IMR-90 (cell line): Measurements from ENCODE around the gene TMA7. TPM values are rescaled to one million over a fixed set of nuclear protein-coding genes. Genes with fewer than 3 reads are reported as not detected.

Experiments used
- ATAC-seq: fragments of 200-7000 bp; cut with Tn5 transposase; 2 replicates; pipeline ENCODE4 v1.9.1; 2020; ENCODE audit warnings: low read depth, mild to moderate bottlenecking, moderate library complexity
- BruUV-seq: library from RNA; stranded (reverse); fragments of 400-500 nt; replicated peaks from 2 replicates; lab custom pipeline; 2021; lab: Mats Ljungman, UMichigan
- CTCF ChIA-PET: fragments of 300-600 bp; formaldehyde crosslinking; extraction: SDS; loops from one replicate; lab custom pipeline; 2021; ENCODE audit warnings: antibody characterized with exemption; lab: Yijun Ruan, JAX
- POLR2A ChIA-PET: fragments of 300-600 bp; sonication (Branson Sonifier 250); formaldehyde crosslinking; loops from one replicate; lab custom pipeline; 2022; ENCODE audit warnings: antibody characterized with exemption; ENCODE audit not compliant: unreplicated experiment; lab: Charles Lee
- DNase-seq: peaks from one replicate; pipeline ENCODE4 v3.0.0; 2013
- H2AFZ ChIP-seq: replicated peaks from 2 replicates; pipeline ENCODE3; 2013; ENCODE audit warnings: low read length, mild to moderate bottlenecking; ENCODE audit not compliant: poor library complexity
- H2AK5ac ChIP-seq: 2 replicates; pipeline ENCODE4 v1.6.1; 2013; ENCODE audit warnings: low read depth, low read length, inconsistent platforms
- H2AK9ac ChIP-seq: replicated peaks from 2 replicates; pipeline ENCODE3; 2013; ENCODE audit warnings: mild to moderate bottlenecking, low read depth, low read length, moderate library complexity; ENCODE audit not compliant: poor library complexity
- H2BK120ac ChIP-seq: 2 replicates; pipeline ENCODE4 v1.6.1; 2013; ENCODE audit warnings: low read depth, low read length, inconsistent platforms
- H2BK15ac ChIP-seq: 3 replicates; pipeline ENCODE4 v1.6.1; 2013; ENCODE audit warnings: low read depth, low read length, inconsistent platforms
- H2BK20ac ChIP-seq: 2 replicates; pipeline ENCODE4 v1.6.1; 2013; ENCODE audit warnings: low read depth, mild to moderate bottlenecking, inconsistent platforms, low read length, moderate library complexity
- H2BK5ac ChIP-seq: 2 replicates; pipeline ENCODE4 v1.6.1; 2013; ENCODE audit warnings: mild to moderate bottlenecking, low read depth, low read length, inconsistent platforms; ENCODE audit not compliant: poor library complexity, severe bottlenecking
- H3K14ac ChIP-seq: replicated peaks from 2 replicates; pipeline ENCODE4 v1.6.1; 2013; ENCODE audit warnings: low read depth, low read length, inconsistent platforms
- H3K18ac ChIP-seq: 2 replicates; pipeline ENCODE4 v1.6.1; 2013; ENCODE audit warnings: low read depth, low read length, control low read depth
- H3K23ac ChIP-seq: 2 replicates; pipeline ENCODE4 v1.6.1; 2013; ENCODE audit warnings: low read depth, low read length, inconsistent platforms
- H3K27ac ChIP-seq: 2 replicates; pipeline ENCODE4 v1.5.1; 2013; ENCODE audit warnings: mild to moderate bottlenecking, control low read depth, low read length; ENCODE audit not compliant: insufficient read depth
- H3K27me3 ChIP-seq: 2 replicates; pipeline ENCODE4 v1.6.1; 2013; ENCODE audit warnings: low read length; ENCODE audit not compliant: control insufficient read depth, insufficient read depth
- H3K36me3 ChIP-seq: 2 replicates; pipeline ENCODE4 v1.6.1; 2013; ENCODE audit warnings: low read length, mixed read lengths; ENCODE audit not compliant: control insufficient read depth, insufficient read depth
- H3K4ac ChIP-seq: 2 replicates; pipeline ENCODE4 v1.6.1; 2013; ENCODE audit warnings: low read depth, low read length, inconsistent platforms
- H3K4me1 ChIP-seq: 2 replicates; pipeline ENCODE4 v1.6.1; 2013; ENCODE audit warnings: low read length, mixed read lengths; ENCODE audit not compliant: control insufficient read depth, insufficient read depth
- H3K4me2 ChIP-seq: 2 replicates; pipeline ENCODE4 v1.6.1; 2013; ENCODE audit warnings: low read depth, mild to moderate bottlenecking, control low read depth, low read length, moderate library complexity
- H3K4me3 ChIP-seq: 2 replicates; pipeline ENCODE4 v1.5.1; 2013; ENCODE audit warnings: low read depth, mild to moderate bottlenecking, control low read depth, low read length, moderate library complexity; ENCODE audit not compliant: insufficient read depth
- H3K56ac ChIP-seq: 2 replicates; pipeline ENCODE4 v1.6.1; 2013; ENCODE audit warnings: low read length, inconsistent platforms; ENCODE audit not compliant: insufficient read depth; ENCODE audit errors: extremely low read depth
- H3K79me1 ChIP-seq, 2 experiments: 2 replicates each; pipeline ENCODE4 v1.6.1; 2013; ENCODE audit warnings: low read length in 2 of 2, inconsistent platforms in 1 of 2, low read depth in 1 of 2
- H3K9ac ChIP-seq: 2 replicates; pipeline ENCODE4 v1.6.1; 2013; ENCODE audit warnings: low read depth, low read length, control low read depth
- H3K9me1 ChIP-seq: 2 replicates; pipeline ENCODE4 v1.6.1; 2013; ENCODE audit warnings: low read length, inconsistent platforms; ENCODE audit not compliant: insufficient read depth
- H3K9me3 ChIP-seq: 2 replicates; pipeline ENCODE4 v1.6.1; 2013; ENCODE audit warnings: low read length; ENCODE audit not compliant: control insufficient read depth, insufficient read depth
- H4K20me1 ChIP-seq: 2 replicates; pipeline ENCODE4 v1.6.1; 2013; ENCODE audit warnings: low read length, inconsistent platforms; ENCODE audit not compliant: insufficient read depth
- H4K5ac ChIP-seq: 2 replicates; pipeline ENCODE4 v1.6.1; 2013; ENCODE audit warnings: mild to moderate bottlenecking, low read depth, low read length, control low read depth
- H4K8ac ChIP-seq, 2 experiments: 2 replicates each; pipeline ENCODE4 v1.6.1; 2013; ENCODE audit warnings: low read depth in 2 of 2, low read length in 2 of 2, control low read depth in 1 of 2, inconsistent platforms in 1 of 2
- H4K91ac ChIP-seq: 2 replicates; pipeline ENCODE4 v1.6.1; 2013; ENCODE audit warnings: low read depth, low read length, inconsistent platforms; ENCODE audit not compliant: insufficient read depth
- BHLHE40 ChIP-seq: fragments of 150-350 bp; IDR thresholded peaks from 2 replicates; pipeline ENCODE4 v1.6.1; 2016; ENCODE audit warnings: mild to moderate bottlenecking, low read depth, low read length
- CEBPB ChIP-seq: IDR thresholded peaks from 2 replicates; pipeline ENCODE4 v1.6.1; 2012; ENCODE audit warnings: low read depth, low read length, improper control_type of control experiment
- CHD1 ChIP-seq: IDR thresholded peaks from 2 replicates; pipeline ENCODE4 v1.6.1; 2012; ENCODE audit warnings: low read depth, low read length, improper control_type of control experiment
- CTCF ChIP-seq: conservative IDR thresholded peaks from 2 replicates; pipeline ENCODE4 v1.5.1; 2012; ENCODE audit warnings: mild to moderate bottlenecking, low read depth, low read length, improper control_type of control experiment
- ELK1 ChIP-seq: fragments of 150-350 bp; IDR thresholded peaks from 2 replicates; pipeline ENCODE4 v1.6.1; 2016; ENCODE audit warnings: low read depth, mild to moderate bottlenecking, low read length, moderate library complexity, borderline replicate concordance
- FOS ChIP-seq: fragments of 150-350 bp; IDR thresholded peaks from 2 replicates; pipeline ENCODE4 v1.6.1; 2016; ENCODE audit warnings: low read depth, low read length
- MAFK ChIP-seq: IDR thresholded peaks from 2 replicates; pipeline ENCODE4 v1.6.1; 2012; ENCODE audit warnings: low read depth, low read length, improper control_type of control experiment
- MAZ ChIP-seq: IDR thresholded peaks from 2 replicates; pipeline ENCODE4 v1.6.1; 2012; ENCODE audit warnings: low read depth, mild to moderate bottlenecking, low read length, improper control_type of control experiment, moderate library complexity, borderline replicate concordance
- MXI1 ChIP-seq: IDR thresholded peaks from 2 replicates; pipeline ENCODE4 v1.6.1; 2012; ENCODE audit warnings: low read depth, mild to moderate bottlenecking, low read length, moderate library complexity, borderline replicate concordance
- NFE2L2 ChIP-seq: fragments of 150-350 bp; IDR thresholded peaks from 2 replicates; pipeline ENCODE4 v1.6.1; 2016; ENCODE audit warnings: low read depth, mild to moderate bottlenecking, low read length
- POLR2A ChIP-seq: IDR thresholded peaks from 2 replicates; pipeline ENCODE4 v1.6.1; 2012; ENCODE audit warnings: mild to moderate bottlenecking, low read depth, low read length
- RAD21 ChIP-seq: IDR thresholded peaks from 2 replicates; pipeline ENCODE4 v1.6.1; 2012; ENCODE audit warnings: low read length, improper control_type of control experiment
- RCOR1 ChIP-seq: IDR thresholded peaks from 2 replicates; pipeline ENCODE4 v1.6.1; 2012; ENCODE audit warnings: mild to moderate bottlenecking, low read length, improper control_type of control experiment; ENCODE audit not compliant: insufficient replicate concordance
- RFX5 ChIP-seq: IDR thresholded peaks from 2 replicates; pipeline ENCODE4 v1.8.0; 2012; ENCODE audit warnings: low read depth, mild to moderate bottlenecking, low read length, moderate library complexity
- SMC3 ChIP-seq: fragments of 150-350 bp; IDR thresholded peaks from 2 replicates; pipeline ENCODE4 v1.6.1; 2016; ENCODE audit warnings: low read depth, mild to moderate bottlenecking, antibody characterized with exemption, low read length, moderate library complexity
- WGBS, 2 experiments: methylation state at CpG; one replicate each; pipeline versions ENCODE4 v1.1.5 to v1.1.7; 2013; ENCODE audit warnings: missing lambda C conversion rate in 2 of 2; ENCODE audit not compliant: insufficient read length in 1 of 2; ENCODE audit errors: extremely low coverage in 2 of 2; 5-methylcytosine and 5-hydroxymethylcytosine counted together
- dilution Hi-C: fragments of 300-500 bp; cut with HindIII; formaldehyde crosslinking; loops from one replicate; pipeline ENCODE4 v1.14.3; 2018; ENCODE audit warnings: low sequenced_read_pairs; ENCODE audit not compliant: unreplicated experiment
- in situ Hi-C: fragments of 300-500 bp; cut with MboI; formaldehyde crosslinking; loops from 3 replicates; pipeline ENCODE4 v1.14.3; 2019; ENCODE audit warnings: low sequenced_read_pairs, inconsistent platforms, mixed read lengths
- intact Hi-C: fragments of 100-400 bp; cut with micrococcal nuclease; formaldehyde crosslinking; loops from 2 replicates; pipeline ENCODE4 v1.10.0; 2022
- polyA plus RNA-seq, 3 experiments: library from polyadenylated mRNA; depleted of rRNA; stranded (reverse); fragments of >200 nt; gene quantifications; 2 replicates each; pipeline ENCODE4 v1.2.3, GENCODE V29; 2012; ENCODE audit warnings: low replicate concordance in 1 of 3
- total RNA-seq: library from RNA; depleted of rRNA; stranded (reverse); fragments of >200 nt; gene quantifications from 2 replicates; pipeline ENCODE4 v1.2.3, GENCODE V29; 2012
- TF ChIP-seq, protein P1 (sequence below): fragments of 150-350 bp; IDR thresholded peaks from 2 replicates; pipeline ENCODE4 v1.6.1; 2017; ENCODE audit warnings: mild to moderate bottlenecking, antibody characterized with exemption, low read length, low read depth

The TMA7 gene
- total and polyA plus RNA-seq, 2 of the 4 experiments (the other 2 are of a cell fraction), result 81.9 to 240 TPM

- peak overlapping the region; percentile 24 for H4K5ac ChIP-seq
- H2AK5ac ChIP-seq, result peak overlapping the region; percentile 84
- 0 out of 2 replicates have a peak, but pooled peaks cover 2% of the 10 kb centered on the region for H3K4me1 ChIP-seq
- H4K8ac ChIP-seq, result peak overlapping the region; percentile 78 to 92; a peak in 3 of 4 replicates
- ATAC-seq, result peak; percentile 3
- H3K4me3 ChIP-seq, result peak overlapping the region; percentile 90
- peak overlapping the region; percentile 82 for H3K9ac ChIP-seq
- intact Hi-C loops, result loop anchor here (10.0 kb wide), 1 partner anchor 194 kb away; the partner anchor contains the start of gene SLC26A6
- DNase-seq, result no peak
- no peak overlapping the region for H2BK15ac ChIP-seq
- H3K79me1 ChIP-seq, result peaks cover 35 to 44% of the 10 kb centered on the region in 2 experiments
- H2AK9ac ChIP-seq, result peak overlapping the region; percentile 97
- WGBS, 2 experiments, result 1% methylated on average over 12 of the region's 21 CpGs; no CpG with 5 or more reads in 1 of the 2 experiments
- no peak overlapping the region for H2BK120ac ChIP-seq
- peak overlapping the region; percentile 60 for H4K91ac ChIP-seq
- peak overlapping the region; percentile 78 for H2BK5ac ChIP-seq
- peak overlapping the region; percentile 85 for H3K14ac ChIP-seq
- dilution Hi-C loops, result no loop called here
- peak overlapping the region; percentile 89 for H3K27ac ChIP-seq
- TF ChIP-seq FOS (no peak), ELK1 (no peak), NFE2L2 (no peak), BHLHE40 (no peak), MAZ (no peak), MXI1 (no peak), POLR2A (no peak), RFX5 (no peak), RCOR1 (no peak), SMC3 (no peak), MAFK (no peak), CEBPB (no peak), CTCF (no peak), CHD1 (no peak), RAD21 (no peak)
- TF ChIP-seq, protein P1, sequence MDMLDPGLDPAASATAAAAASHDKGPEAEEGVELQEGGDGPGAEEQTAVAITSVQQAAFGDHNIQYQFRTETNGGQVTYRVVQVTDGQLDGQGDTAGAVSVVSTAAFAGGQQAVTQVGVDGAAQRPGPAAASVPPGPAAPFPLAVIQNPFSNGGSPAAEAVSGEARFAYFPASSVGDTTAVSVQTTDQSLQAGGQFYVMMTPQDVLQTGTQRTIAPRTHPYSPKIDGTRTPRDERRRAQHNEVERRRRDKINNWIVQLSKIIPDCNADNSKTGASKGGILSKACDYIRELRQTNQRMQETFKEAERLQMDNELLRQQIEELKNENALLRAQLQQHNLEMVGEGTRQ, result no peak
- no peaks in the 10 kb centered on the region for H3K9me3 ChIP-seq
- H2AFZ ChIP-seq, result peak overlapping the region; percentile 87
- H4K20me1 ChIP-seq, result peaks cover 6% of the 10 kb centered on the region; the same call in 1 of the 2 replicates
- H3K9me1 ChIP-seq, result 0 out of 2 replicates have a peak, but pooled peaks cover 4% of the 10 kb centered on the region
- H3K4ac ChIP-seq, result peak overlapping the region; percentile 85
- peak overlapping the region; percentile 24 for H3K56ac ChIP-seq
- CTCF ChIA-PET, result interaction anchor here (1.1 to 2.8 kb wide), 2 partner anchors 40 to 167 kb away, joined by 5 to 15 read pairs; no protein-coding TSS in a partner anchor
- no peak overlapping the region for H3K18ac ChIP-seq
- POLR2A ChIA-PET, result no interaction called here
- in situ Hi-C loops, result no loop called here
- H3K23ac ChIP-seq, result peak overlapping the region; percentile 76
- H3K36me3 ChIP-seq, result peaks cover 15% of the 10 kb centered on the region
- no peak overlapping the region for H2BK20ac ChIP-seq
- H3K4me2 ChIP-seq, result peak overlapping the region; percentile 99
- no TSS peak for BruUV-seq
- no peaks in the 10 kb centered on the region for H3K27me3 ChIP-seq
Measured at GRCh38 chr3:48440590-48440958, 517 bp downstream of the TMA7 start.
